Measurements from ENCODE around the gene SNCAIP. TPM values are rescaled to one million over a fixed set of nuclear protein-coding genes. Genes with fewer than 3 reads are reported as not detected.
"Not testable (repeated sequence)": the region's sequence is repeated elsewhere in the genome, so short reads cannot be mapped to it uniquely, and the experiment has no call there.

Gene SNCAIP
- total RNA-seq, 2 experiments from 2014 or later, result not detected

GRCh38 chr5:122486616-122487015, 174.6 kb downstream of the SNCAIP start:
- H3K4me3 Mint-ChIP-seq; CTCF ChIA-PET; H3K9me3 Mint-ChIP-seq; POLR2A ChIA-PET; DNase-seq; H3K36me3 Mint-ChIP-seq (ENCODE audit: low read depth); H3K27ac Mint-ChIP-seq; H3K27me3 Mint-ChIP-seq; H3K4me1 Mint-ChIP-seq: not testable (repeated sequence)

DNA sequence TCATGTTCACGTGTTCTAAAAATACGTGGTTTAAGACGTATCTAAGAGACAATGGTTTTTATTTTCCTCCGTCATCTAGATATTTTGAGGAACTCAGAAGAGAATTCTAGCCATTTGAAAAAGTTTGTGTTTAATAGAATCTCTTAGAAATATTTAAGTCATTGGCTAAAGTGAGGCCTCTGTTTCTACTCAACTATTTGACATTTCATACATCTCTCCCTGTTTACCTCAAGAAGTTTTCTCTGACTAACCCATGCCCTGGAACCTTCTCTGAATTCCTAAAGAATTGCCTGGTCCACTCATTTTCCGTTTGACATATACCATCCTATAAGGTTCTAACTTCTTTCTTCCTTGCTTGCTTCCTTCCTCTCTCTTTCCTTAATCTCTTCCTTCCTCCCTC, 178.7 kb downstream of the SNCAIP start:
- Mint-ChIP-seq H3K4me3 (no peak overlapping the region), H3K36me3 (ENCODE audit: low read depth) (no peaks in the 10 kb centered on the region), H3K9me3 (no peaks in the 10 kb centered on the region), H3K4me1 (no peaks in the 10 kb centered on the region), H3K27me3 (no peaks in the 10 kb centered on the region), H3K27ac (no peak overlapping the region)
- ChIA-PET POLR2A (no interaction called here), CTCF (no interaction called here)
- DNase-seq, result no peak

DNA sequence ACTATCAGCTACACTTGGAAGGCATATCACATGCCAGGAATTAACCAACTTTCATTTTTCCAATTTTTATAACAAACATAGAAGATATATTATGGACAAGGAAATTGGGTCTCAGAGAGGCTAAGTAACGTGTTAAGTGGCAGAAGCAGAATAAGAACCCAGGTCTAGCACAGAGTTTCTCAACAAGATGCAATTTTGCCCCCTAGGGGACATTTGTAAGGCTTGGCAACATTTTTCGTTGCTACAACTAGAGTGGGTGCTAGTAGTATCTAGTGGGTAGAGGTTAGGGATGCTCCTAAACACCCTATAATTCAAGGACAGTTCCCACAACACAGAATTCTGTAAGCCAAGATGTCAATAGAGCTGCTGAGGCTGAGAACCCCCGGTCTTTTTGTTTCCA, 180.6 kb downstream of the SNCAIP start:
- H3K4me3 Mint-ChIP-seq, result no peak overlapping the region
- DNase-seq, result no peak
- CTCF ChIA-PET, result no interaction called here
- H3K36me3 Mint-ChIP-seq (ENCODE audit: low read depth), result no peaks in the 10 kb centered on the region
- no peak overlapping the region for H3K27ac Mint-ChIP-seq
- H3K9me3 Mint-ChIP-seq, result no peaks in the 10 kb centered on the region
- POLR2A ChIA-PET, result no interaction called here
- H3K4me1 Mint-ChIP-seq, result no peaks in the 10 kb centered on the region
- no peaks in the 10 kb centered on the region for H3K27me3 Mint-ChIP-seq

DNA sequence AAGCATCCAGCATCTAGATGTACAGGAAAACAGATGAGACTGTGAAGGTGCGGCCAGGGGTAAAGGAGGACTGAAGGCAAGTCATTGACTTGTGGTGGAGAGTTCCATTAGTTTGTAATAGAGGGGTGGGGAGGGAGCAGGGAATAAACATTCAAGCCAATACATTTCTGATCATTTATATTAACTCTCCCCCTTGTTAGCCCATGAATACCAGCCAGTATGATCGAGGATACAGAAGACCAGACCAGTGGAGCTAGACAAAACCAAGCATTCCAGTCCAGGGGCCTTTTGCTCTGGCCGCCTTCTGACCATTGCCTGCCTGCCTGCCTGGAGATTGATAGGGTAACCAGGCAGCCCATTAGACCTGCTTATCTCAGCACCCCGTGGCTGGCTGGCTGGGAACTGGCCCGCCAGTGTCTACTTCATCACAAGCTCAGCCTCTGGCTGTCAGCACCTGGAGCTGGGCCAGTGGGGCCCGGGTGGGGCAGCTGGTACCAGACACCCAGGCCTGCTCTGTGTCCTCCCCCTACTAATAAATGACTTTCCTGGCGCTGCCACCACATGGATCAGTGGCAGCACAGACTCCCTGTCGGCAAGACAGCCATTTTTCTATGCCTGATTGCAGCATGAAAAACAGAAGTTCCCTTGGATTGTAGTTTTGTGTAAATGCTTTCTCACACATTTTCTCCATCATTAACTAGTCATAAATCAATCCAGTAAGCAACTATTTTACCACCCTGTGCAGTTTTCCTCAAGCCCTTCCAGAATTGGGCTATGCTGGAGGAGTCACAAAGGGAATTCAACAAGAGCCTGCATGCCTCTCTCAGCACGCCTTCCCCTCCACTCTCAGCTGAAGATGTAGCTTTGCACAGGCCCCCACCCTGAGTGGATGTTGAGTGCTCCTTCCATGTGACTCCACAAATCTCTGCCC, 181.3 kb downstream of the SNCAIP start:
- Mint-ChIP-seq H3K27me3 (no peaks in the 10 kb centered on the region), H3K4me1 (no peaks in the 10 kb centered on the region), H3K36me3 (ENCODE audit: low read depth) (no peaks in the 10 kb centered on the region), H3K27ac (no peak overlapping the region), H3K9me3 (no peaks in the 10 kb centered on the region), H3K4me3 (no peak overlapping the region)
- DNase-seq, result no peak
- ChIA-PET POLR2A (no interaction called here), CTCF (no interaction called here)

- POLR2A ChIA-PET, result no interaction called here
- no peak overlapping the region for H3K27ac Mint-ChIP-seq
- no peaks in the 10 kb centered on the region for H3K4me1 Mint-ChIP-seq
- no peaks in the 10 kb centered on the region for H3K9me3 Mint-ChIP-seq
- CTCF ChIA-PET, result no interaction called here
- DNase-seq, result no peak
- no peaks in the 10 kb centered on the region for H3K27me3 Mint-ChIP-seq
- H3K36me3 Mint-ChIP-seq (ENCODE audit: low read depth), result no peaks in the 10 kb centered on the region
- H3K4me3 Mint-ChIP-seq, result no peak overlapping the region
These were observed 182.1 kb downstream of the SNCAIP start for GRCh38 chr5:122494109-122494508.

DNA sequence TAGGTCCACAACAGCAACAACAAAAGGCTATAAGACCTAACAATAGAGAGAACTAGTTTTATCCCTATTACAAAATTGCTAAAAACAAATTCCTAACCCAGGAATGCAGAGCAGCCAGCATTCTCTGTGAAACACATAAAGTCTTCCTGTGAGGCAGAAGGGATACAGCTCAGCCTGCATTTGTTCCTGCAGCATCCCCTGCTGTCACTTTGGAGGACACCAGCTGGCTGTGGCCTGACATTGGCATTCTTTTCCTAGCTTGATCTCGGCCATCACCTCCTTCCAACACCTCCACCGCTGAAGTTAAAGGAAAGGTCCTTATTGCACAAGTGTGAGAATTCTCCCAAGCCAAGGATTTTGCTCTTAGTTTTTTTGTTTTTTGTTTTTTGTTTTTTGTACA, 186.1 kb downstream of the SNCAIP start:
- H3K4me1 Mint-ChIP-seq, result no peaks in the 10 kb centered on the region
- POLR2A ChIA-PET, result no interaction called here
- H3K9me3 Mint-ChIP-seq, result no peaks in the 10 kb centered on the region
- no peaks in the 10 kb centered on the region for H3K36me3 Mint-ChIP-seq (ENCODE audit: low read depth)
- CTCF ChIA-PET, result no interaction called here
- DNase-seq, result no peak
- no peaks in the 10 kb centered on the region for H3K27me3 Mint-ChIP-seq
- no peak overlapping the region for H3K4me3 Mint-ChIP-seq
- no peak overlapping the region for H3K27ac Mint-ChIP-seq

GRCh38 chr5:122499585-122499984, 187.5 kb downstream of the SNCAIP start:
- no peak overlapping the region for H3K27ac Mint-ChIP-seq
- POLR2A ChIA-PET, result no interaction called here
- H3K36me3 Mint-ChIP-seq (ENCODE audit: low read depth), result no peaks in the 10 kb centered on the region
- no peaks in the 10 kb centered on the region for H3K27me3 Mint-ChIP-seq
- no peaks in the 10 kb centered on the region for H3K4me1 Mint-ChIP-seq
- H3K4me3 Mint-ChIP-seq, result no peak overlapping the region
- CTCF ChIA-PET, result interaction anchor here (0.5 kb wide), 1 partner anchor 69 kb away, joined by 3 read pairs; no protein-coding TSS in a partner anchor
- no peaks in the 10 kb centered on the region for H3K9me3 Mint-ChIP-seq
- DNase-seq, result no peak

DNA sequence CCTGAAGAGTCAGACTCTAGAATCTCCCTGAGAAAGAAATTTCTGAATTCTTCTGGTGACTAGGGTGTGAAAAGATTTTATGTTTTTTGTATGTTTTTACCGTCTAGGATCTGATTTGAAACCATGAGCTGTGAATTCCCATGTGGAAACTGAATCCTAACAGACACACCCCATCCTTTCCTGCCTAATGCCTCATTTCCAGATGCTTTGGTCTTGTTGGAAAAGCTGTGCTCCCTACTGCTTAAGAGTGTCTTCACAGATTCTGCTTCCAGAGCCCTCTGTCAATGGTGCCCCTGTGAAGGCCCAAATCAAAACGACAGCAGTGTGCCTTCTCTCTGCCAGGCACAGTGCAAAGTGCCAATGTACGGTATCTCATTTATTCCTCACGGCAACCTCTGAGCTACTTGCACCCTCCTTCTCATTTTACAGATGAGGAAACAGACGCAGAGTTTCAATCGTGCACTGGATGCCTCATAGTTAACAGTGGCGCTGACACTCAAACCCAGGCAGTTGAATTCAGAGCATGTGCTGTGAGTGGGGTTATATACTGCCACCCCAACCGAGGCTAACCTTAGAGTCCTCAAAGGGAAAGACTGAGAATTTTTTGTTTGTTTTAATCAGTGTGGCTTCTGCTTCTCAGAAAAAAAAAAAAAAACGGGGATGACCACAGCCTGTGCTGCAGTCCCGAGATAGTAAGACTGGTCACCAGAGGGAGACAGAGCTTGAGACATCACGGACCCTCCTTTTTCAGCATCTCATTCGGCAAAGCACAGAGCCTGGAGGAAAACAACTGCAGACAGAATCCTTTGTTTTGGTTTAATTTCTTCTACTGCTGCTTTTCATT, 188.4 kb downstream of the SNCAIP start:
- Mint-ChIP-seq H3K27ac (no peak overlapping the region), H3K4me1 (no peaks in the 10 kb centered on the region), H3K4me3 (no peak overlapping the region), H3K36me3 (ENCODE audit: low read depth) (no peaks in the 10 kb centered on the region), H3K27me3 (no peaks in the 10 kb centered on the region), H3K9me3 (no peaks in the 10 kb centered on the region)
- ChIA-PET POLR2A (no interaction called here), CTCF (no interaction called here)
- no peak for DNase-seq

- no peak overlapping the region for H3K27ac Mint-ChIP-seq
These were observed 189.0 kb downstream of the SNCAIP start for GRCh38 chr5:122501089-122501435.

DNA sequence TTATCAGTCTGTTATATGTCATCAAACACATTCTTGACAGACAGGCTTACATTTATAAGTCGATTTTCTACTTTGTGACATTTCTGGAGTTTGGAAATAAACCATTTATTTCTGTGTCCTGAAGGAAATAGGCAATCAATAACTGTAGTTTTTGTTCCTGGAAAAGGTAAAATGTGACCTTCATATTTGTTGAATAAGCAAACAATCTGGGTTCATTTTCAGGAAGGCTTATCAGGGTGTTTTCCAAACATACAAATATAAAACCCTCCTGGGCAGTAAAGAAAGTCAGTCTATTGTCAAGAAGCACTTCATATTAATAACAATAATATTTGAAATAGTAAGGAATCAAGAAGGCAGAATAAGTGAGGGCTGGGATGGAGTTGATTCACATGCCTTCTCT, 195.0 kb downstream of the SNCAIP start:
- no peak overlapping the region for H3K4me3 Mint-ChIP-seq
- no peaks in the 10 kb centered on the region for H3K4me1 Mint-ChIP-seq
- H3K9me3 Mint-ChIP-seq, result no peaks in the 10 kb centered on the region
- POLR2A ChIA-PET, result no interaction called here
- H3K27ac Mint-ChIP-seq, result no peak overlapping the region
- CTCF ChIA-PET, result no interaction called here
- H3K36me3 Mint-ChIP-seq (ENCODE audit: low read depth), result no peaks in the 10 kb centered on the region
- no peak for DNase-seq
- H3K27me3 Mint-ChIP-seq, result no peaks in the 10 kb centered on the region

More at GRCh38 chr5:122501089-122501435, 189.0 kb downstream of the SNCAIP start:
- no peak overlapping the region for H3K4me3 Mint-ChIP-seq
- no peak for DNase-seq
- CTCF ChIA-PET, result no interaction called here
- H3K27me3 Mint-ChIP-seq, result no peaks in the 10 kb centered on the region
- H3K36me3 Mint-ChIP-seq (ENCODE audit: low read depth), result no peaks in the 10 kb centered on the region
- no peaks in the 10 kb centered on the region for H3K9me3 Mint-ChIP-seq
- POLR2A ChIA-PET, result no interaction called here
- H3K4me1 Mint-ChIP-seq, result no peaks in the 10 kb centered on the region

GRCh38 chr5:122507581-122507980, 195.5 kb downstream of the SNCAIP start:
- Mint-ChIP-seq H3K27ac (no peak overlapping the region), H3K36me3 (ENCODE audit: low read depth) (no peaks in the 10 kb centered on the region), H3K4me1 (no peaks in the 10 kb centered on the region), H3K9me3 (no peaks in the 10 kb centered on the region), H3K4me3 (no peak overlapping the region), H3K27me3 (no peaks in the 10 kb centered on the region)
- DNase-seq, result no peak
- POLR2A ChIA-PET, result no interaction called here
- CTCF ChIA-PET, result no interaction called here

DNA sequence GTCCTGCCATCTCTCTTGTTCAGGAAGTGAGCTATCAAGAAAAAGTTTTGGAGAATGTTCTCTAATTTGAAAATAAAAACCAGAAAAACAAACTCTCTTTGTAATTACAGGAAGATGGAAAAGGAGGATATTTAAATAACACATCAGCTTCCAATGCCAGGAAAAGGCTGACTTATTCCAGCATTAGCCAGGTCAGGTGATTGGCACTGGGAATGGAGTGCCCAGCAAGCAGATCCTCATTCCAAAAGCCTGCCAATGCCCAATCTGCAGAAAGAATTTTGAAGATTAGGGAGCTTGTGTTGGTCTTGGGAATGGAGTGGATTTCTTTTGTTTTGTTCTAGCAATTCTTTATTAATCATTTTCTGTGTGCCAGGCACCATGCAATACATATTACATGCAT, 196.6 kb downstream of the SNCAIP start:
- H3K36me3 Mint-ChIP-seq (ENCODE audit: low read depth), result no peaks in the 10 kb centered on the region

More for the DNA sequence above, 196.6 kb downstream of the SNCAIP start:
- Mint-ChIP-seq H3K4me3 (no peak overlapping the region), H3K27ac (no peak overlapping the region), H3K4me1 (no peaks in the 10 kb centered on the region), H3K9me3 (no peaks in the 10 kb centered on the region), H3K27me3 (no peaks in the 10 kb centered on the region)
- POLR2A ChIA-PET, result no interaction called here
- CTCF ChIA-PET, result no interaction called here
- no peak for DNase-seq

Data from activated CD4-positive, alpha-beta T cell treated with anti-CD3 and anti-CD28 coated beads, Interleukin-2, amount 10 ng/mL, durations not matched to agents 7 days and 5 days (primary cell).